Measurements from ENCODE around the gene SYT13.

DNA sequence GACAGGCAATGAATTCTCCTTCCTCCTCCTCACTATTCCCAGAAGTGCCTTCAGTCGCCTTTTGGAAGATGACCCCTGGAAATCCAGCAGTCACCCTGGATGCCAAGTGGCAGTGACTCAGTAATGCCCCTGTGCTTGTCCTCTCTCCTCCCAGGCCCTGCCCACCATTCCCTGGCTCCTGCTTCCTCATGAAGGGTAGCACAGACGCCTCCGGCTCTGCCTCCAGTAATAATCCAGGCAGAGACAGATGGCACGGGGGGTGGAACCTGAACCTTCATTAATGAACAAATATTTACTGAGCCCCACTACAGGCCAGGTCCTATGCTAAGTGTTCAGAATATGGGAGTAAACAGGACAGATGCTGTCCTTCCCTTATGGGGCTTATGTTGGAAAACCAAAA lies 23.2 kb downstream of the SYT13 start:
- TF ChIP-seq ZBTB33 (IDR thresholded peaks at IDR 0.05) (no peak), PRDM15 (CRISPR knock-in tag; IDR thresholded peaks at IDR 0.05) (no peak), TARDBP (IDR thresholded peaks at IDR 0.05; ENCODE audit: borderline replicate concordance) (no peak), ZNF274 (IDR thresholded peaks at IDR 0.05; ENCODE audit: insufficient read depth, insufficient read length) (no peak)

Measured in GM12878 (cell line).